ENCODE measurements around the gene KLHDC3. TPM values are rescaled to one million over a fixed set of nuclear protein-coding genes. Genes with fewer than 3 reads are reported as not detected.

KLHDC3 gene
- 128 TPM for total RNA-seq

GRCh38 chr6:43013843-43014433 is at the start of gene KLHDC3, which contains the start of gene MEA1:
TSS of gene KLHDC3 (plus strand) at chr6:43014249. CDS start at chr6:43017193, 2,944 bp downstream.
TSS of gene MEA1 (minus strand) at chr6:43013946. CDS start at chr6:43013813, 133 bp downstream.

GRCh38 chr6:42978839-42979522 is 35.1 kb upstream of the KLHDC3 start, which contains the start of gene PEX6:
TSS of gene PEX6 (minus strand) at chr6:42979181. CDS start at chr6:42979150, 31 bp downstream.

GRCh38 chr6:42984001-42984923 is 29.8 kb upstream of the KLHDC3 start, which contains the start of gene PPP2R5D:
TSS of gene PPP2R5D (plus strand) at chr6:42984570. CDS start at chr6:42984678, 108 bp downstream.

GRCh38 chr6:43021270-43022047 is 7.4 kb downstream of the KLHDC3 start, which contains the start of gene RRP36:
TSS of gene RRP36 (plus strand) at chr6:43021623. CDS start at chr6:43021655, 32 bp downstream.

GRCh38 chr6:43053545-43054205 is 39.6 kb downstream of the KLHDC3 start, which contains the start of gene CUL7:
TSS of gene CUL7 (minus strand) at chr6:43053851. CDS start at chr6:43052788, 1,063 bp downstream.

GRCh38 chr6:43059168-43060033 is 45.4 kb downstream of the KLHDC3 start, which contains the start of the genes KLC4 and MRPL2:
TSS of gene KLC4 (plus strand) at chr6:43059631. CDS start at chr6:43061336, 1,705 bp downstream.
TSS of gene MRPL2 (minus strand) at chr6:43059434. CDS start at chr6:43059381, 53 bp downstream.

Other genes starting within 250 kb of the KLHDC3 start
- 32.9 TPM for gene BICRAL, start 232.2 kb upstream of the KLHDC3 start, total RNA-seq
- 115 TPM for gene RPL7L1, start 134.6 kb upstream of the KLHDC3 start, total RNA-seq
- gene PTCRA, start 98.2 kb upstream of the KLHDC3 start, total RNA-seq: not detected
- 39.6 TPM for gene CNPY3, start 84.8 kb upstream of the KLHDC3 start, total RNA-seq
- gene GNMT, start 53.5 kb upstream of the KLHDC3 start, total RNA-seq: not detected
- 29.6 TPM for gene PEX6, start 35.1 kb upstream of the KLHDC3 start, total RNA-seq
- 31.1 TPM for gene PPP2R5D, start 29.7 kb upstream of the KLHDC3 start, total RNA-seq
- gene MEA1, start 303 bp upstream of the KLHDC3 start, total RNA-seq: 37.6 TPM
- gene RRP36, start 7.4 kb downstream of the KLHDC3 start, total RNA-seq: 44.5 TPM
- gene CUL7, start 39.6 kb downstream of the KLHDC3 start, total RNA-seq: 33.0 TPM
- gene MRPL2, start 45.2 kb downstream of the KLHDC3 start, total RNA-seq: 17.3 TPM
- gene KLC4, start 45.4 kb downstream of the KLHDC3 start, total RNA-seq: 63.3 TPM
- gene PTK7, start 62.1 kb downstream of the KLHDC3 start, total RNA-seq: 76.4 TPM
- 17.2 TPM for gene SRF, start 157.0 kb downstream of the KLHDC3 start, total RNA-seq
- gene CUL9, start 167.9 kb downstream of the KLHDC3 start, total RNA-seq: 45.0 TPM
- gene DNPH1, start 215.2 kb downstream of the KLHDC3 start, total RNA-seq: 34.7 TPM
- gene TTBK1, start 229.2 kb downstream of the KLHDC3 start, total RNA-seq: 4.6 TPM

All from camera-type eye (tissue), 1 donor.